Measurements from ENCODE around the gene HDAC8.

Gene HDAC8

DNA sequence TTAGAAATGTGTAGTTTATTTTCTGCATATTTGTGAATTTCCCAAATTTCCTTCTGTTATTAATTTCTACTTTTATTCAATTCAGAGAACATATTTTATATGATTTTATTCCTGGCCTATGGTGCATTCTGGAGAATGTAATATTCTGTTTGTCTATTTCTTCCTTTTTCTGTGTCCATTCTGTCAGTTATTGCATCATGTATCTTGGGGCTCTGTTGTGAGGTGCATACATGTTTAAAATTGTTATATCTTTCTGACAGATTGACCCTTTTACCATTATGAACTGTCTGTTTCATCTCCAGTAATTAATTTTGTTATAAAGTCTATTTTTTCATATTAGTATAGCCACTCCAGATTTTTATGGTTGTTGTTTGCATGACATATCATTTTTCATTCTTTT lies 170.0 kb downstream of the HDAC8 start:
- H3K36me3 ChIP-seq: no peaks in the 10 kb centered on the region
- no peaks in the 10 kb centered on the region for H3K4me1 ChIP-seq
- no peak overlapping the region for H3K27ac ChIP-seq
- TF ChIP-seq, protein P1, sequence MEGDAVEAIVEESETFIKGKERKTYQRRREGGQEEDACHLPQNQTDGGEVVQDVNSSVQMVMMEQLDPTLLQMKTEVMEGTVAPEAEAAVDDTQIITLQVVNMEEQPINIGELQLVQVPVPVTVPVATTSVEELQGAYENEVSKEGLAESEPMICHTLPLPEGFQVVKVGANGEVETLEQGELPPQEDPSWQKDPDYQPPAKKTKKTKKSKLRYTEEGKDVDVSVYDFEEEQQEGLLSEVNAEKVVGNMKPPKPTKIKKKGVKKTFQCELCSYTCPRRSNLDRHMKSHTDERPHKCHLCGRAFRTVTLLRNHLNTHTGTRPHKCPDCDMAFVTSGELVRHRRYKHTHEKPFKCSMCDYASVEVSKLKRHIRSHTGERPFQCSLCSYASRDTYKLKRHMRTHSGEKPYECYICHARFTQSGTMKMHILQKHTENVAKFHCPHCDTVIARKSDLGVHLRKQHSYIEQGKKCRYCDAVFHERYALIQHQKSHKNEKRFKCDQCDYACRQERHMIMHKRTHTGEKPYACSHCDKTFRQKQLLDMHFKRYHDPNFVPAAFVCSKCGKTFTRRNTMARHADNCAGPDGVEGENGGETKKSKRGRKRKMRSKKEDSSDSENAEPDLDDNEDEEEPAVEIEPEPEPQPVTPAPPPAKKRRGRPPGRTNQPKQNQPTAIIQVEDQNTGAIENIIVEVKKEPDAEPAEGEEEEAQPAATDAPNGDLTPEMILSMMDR (IDR thresholded peaks at IDR 0.05): no peak
- intact Hi-C loops (cut with DNase I; ENCODE audit: low total_unique reads): no loop called here
- no peak overlapping the region for H3K4me3 ChIP-seq
- DNase-seq: no peak
- H3K27me3 ChIP-seq: no peaks in the 10 kb centered on the region
- no peaks in the 10 kb centered on the region for H3K9me3 ChIP-seq

DNA sequence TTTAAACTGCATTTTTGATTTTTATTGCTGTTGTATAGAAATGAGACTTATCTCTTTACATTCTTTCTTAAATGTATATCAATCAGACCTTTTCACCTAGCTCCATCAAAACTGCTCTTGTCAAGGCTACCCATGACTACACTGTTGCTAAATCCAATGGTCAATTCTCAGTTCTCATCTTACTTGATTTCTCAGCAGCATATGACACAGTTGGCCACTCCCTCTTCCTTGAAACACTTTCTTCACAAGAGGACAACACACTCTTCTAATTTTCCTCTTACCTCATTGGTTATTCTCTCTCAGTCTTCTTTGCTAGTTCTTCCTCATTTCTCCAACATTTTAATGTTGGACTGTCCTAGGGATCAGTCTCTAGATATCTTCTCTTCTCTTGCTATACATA lies 172.8 kb downstream of the HDAC8 start:
- Histone ChIP-seq H3K27ac (no peak overlapping the region), H3K36me3 (no peaks in the 10 kb centered on the region), H3K9me3 (no peaks in the 10 kb centered on the region), H3K4me1 (peaks cover 0 to 14% (median 7%) of the 10 kb centered on the region in 4 donors), H3K27me3 (no peaks in the 10 kb centered on the region), H3K4me3 (no peak overlapping the region)
- DNase-seq: no peak
- TF ChIP-seq, protein P1 (IDR thresholded peaks at IDR 0.05): no peak
- intact Hi-C loops (cut with DNase I; ENCODE audit: low total_unique reads): no loop called here

DNA sequence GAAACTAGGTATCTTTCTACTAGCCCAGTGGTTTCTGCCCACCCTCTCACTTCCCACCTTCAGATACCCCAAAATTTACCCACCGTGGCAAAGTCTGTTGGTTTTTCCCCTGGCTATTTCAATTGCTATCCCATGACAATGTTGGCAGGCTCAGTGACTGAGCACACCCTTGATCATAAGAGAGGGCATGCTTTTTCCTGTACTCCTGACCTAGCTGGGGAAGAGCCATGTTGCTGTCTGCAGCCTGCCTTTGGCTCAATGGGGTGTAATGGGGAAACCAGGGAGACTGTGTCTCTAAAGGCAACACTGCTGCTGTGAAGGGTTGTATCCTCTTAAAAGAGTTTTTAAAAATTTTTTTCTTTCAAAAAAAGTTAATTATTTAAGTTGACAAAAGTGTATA lies 176.5 kb downstream of the HDAC8 start:
- intact Hi-C loops (cut with DNase I; ENCODE audit: low total_unique reads): no loop called here
- H3K4me3 ChIP-seq: no peak overlapping the region
- H3K4me1 ChIP-seq: peaks cover 0 to 14% (median 9%) of the 10 kb centered on the region in 4 donors
- H3K27ac ChIP-seq: no peak overlapping the region
- no peaks in the 10 kb centered on the region for H3K9me3 ChIP-seq
- no peak for DNase-seq
- no peaks in the 10 kb centered on the region for H3K36me3 ChIP-seq
- no peaks in the 10 kb centered on the region for H3K27me3 ChIP-seq
- TF ChIP-seq, protein P1 (IDR thresholded peaks at IDR 0.05): no peak

DNA sequence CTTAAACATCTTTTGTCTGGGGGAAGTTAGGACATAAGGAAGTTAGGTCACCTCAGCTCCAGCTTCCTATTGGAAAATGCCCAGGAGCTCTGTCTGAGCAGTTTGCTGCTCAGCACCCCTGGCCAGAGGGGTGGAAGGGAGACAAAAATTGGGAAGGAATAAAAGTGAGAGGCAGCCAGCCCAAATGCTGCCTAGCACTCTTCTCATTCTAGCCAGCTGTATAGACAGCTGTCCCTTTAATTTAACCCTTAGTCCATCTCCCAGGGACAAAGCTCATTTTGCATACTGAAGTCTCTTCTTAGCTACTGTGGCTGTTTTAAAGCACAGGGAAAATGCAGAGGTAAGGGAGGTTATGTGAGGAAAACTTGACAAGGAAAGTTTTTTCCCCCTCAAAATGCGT lies 177.4 kb downstream of the HDAC8 start:
- intact Hi-C loops (cut with DNase I; ENCODE audit: low total_unique reads): no loop called here
- Histone ChIP-seq H3K4me3 (no peak overlapping the region), H3K36me3 (no peaks in the 10 kb centered on the region), H3K9me3 (no peaks in the 10 kb centered on the region), H3K27ac (peak overlapping the region in 1 of 2 donors; percentile 19), H3K4me1 (peaks cover 0 to 14% (median 9%) of the 10 kb centered on the region in 4 donors), H3K27me3 (no peaks in the 10 kb centered on the region)
- DNase-seq: no peak
- TF ChIP-seq, protein P1 (IDR thresholded peaks at IDR 0.05): no peak

DNA sequence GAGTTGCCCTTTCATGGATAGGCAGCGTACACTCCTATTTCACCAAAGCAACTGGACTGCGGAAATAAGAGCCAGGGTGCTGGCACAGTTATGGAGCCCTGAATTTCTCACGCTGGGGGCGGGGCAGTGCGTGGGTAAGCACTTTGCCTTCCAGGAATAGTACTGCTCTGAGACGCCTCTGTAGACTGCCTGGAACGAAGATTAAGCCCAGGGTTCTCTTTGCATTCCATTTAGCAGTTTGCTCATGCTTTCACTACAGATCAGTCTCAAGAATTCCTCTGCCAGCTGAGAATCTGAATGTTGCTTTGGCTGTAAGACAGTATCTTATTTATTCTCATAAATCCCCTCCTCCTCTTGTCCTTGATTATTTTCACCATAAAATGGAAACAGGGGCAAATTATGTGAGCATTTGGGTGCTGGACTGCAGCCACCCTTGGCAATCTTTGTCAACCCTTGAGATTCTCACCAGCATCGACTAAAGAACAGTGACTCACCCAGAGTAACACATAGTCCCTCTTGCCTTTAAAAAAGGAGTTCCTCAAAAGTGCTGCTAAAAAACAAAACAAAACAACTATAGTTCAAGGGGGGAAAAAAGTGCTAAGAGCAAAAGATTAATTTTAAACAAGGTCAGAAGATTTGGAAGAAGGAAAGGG lies 178.0 kb downstream of the HDAC8 start:
- Histone ChIP-seq H3K4me3 (no peak overlapping the region), H3K9me3 (no peaks in the 10 kb centered on the region), H3K4me1 (peaks cover 0 to 14% (median 9%) of the 10 kb centered on the region in 4 donors), H3K27me3 (no peaks in the 10 kb centered on the region), H3K27ac (peak overlapping the region in 1 of 2 donors; percentile 19), H3K36me3 (no peaks in the 10 kb centered on the region)
- TF ChIP-seq, protein P1 (IDR thresholded peaks at IDR 0.05): no peak
- intact Hi-C loops (cut with DNase I; ENCODE audit: low total_unique reads): no loop called here
- DNase-seq: peak in 1 of 2 donors; percentile 72
